Neuron (in vitro differentiated cells): ENCODE results near the gene PACSIN1.

Experiments
- H2AFZ ChIP-seq: one replicate; pipeline ENCODE4 v1.6.1; 2013; ENCODE audit warnings: low read depth, mild to moderate bottlenecking, inconsistent platforms, low read length, moderate library complexity
- H3K27me3 ChIP-seq: one replicate; pipeline ENCODE4 v1.6.1; 2013; ENCODE audit warnings: low read length; ENCODE audit not compliant: insufficient read depth
- H3K36me3 ChIP-seq: one replicate; pipeline ENCODE4 v1.6.1; 2013; ENCODE audit warnings: low read length; ENCODE audit not compliant: insufficient read depth
- H3K4me1 ChIP-seq: one replicate; pipeline ENCODE4 v1.6.1; 2013; ENCODE audit warnings: low read length; ENCODE audit not compliant: insufficient read depth
- H3K4me3 ChIP-seq: 2 replicates; pipeline ENCODE4 v1.5.1; 2013; ENCODE audit warnings: mild to moderate bottlenecking, low read length, moderate library complexity
- H3K9me3 ChIP-seq: one replicate; pipeline ENCODE4 v1.6.1; 2013; ENCODE audit warnings: low read length

Gene PACSIN1

GRCh38 chr6:34535199-34535598 lies 69.3 kb downstream of the PACSIN1 start:
- no peaks in the 10 kb centered on the region for H3K9me3 ChIP-seq
- H2AFZ ChIP-seq: no peak overlapping the region
- H3K4me3 ChIP-seq: no peak overlapping the region
- peaks cover 30% of the 10 kb centered on the region for H3K27me3 ChIP-seq
- H3K36me3 ChIP-seq: no peaks in the 10 kb centered on the region
- H3K4me1 ChIP-seq: no peaks in the 10 kb centered on the region

GRCh38 chr6:34535646-34536045 lies 69.8 kb downstream of the PACSIN1 start:
- Histone ChIP-seq H3K9me3 (no peaks in the 10 kb centered on the region), H3K4me3 (no peak overlapping the region), H2AFZ (no peak overlapping the region), H3K36me3 (no peaks in the 10 kb centered on the region), H3K4me1 (no peaks in the 10 kb centered on the region), H3K27me3 (peaks cover 30% of the 10 kb centered on the region)

- H2AFZ ChIP-seq: no peak overlapping the region
- no peaks in the 10 kb centered on the region for H3K4me1 ChIP-seq
- H3K9me3 ChIP-seq: no peaks in the 10 kb centered on the region
- H3K4me3 ChIP-seq: no peak overlapping the region
- peaks cover 30% of the 10 kb centered on the region for H3K27me3 ChIP-seq
- H3K36me3 ChIP-seq: no peaks in the 10 kb centered on the region
Observed at GRCh38 chr6:34536251-34536958, 70.5 kb downstream of the PACSIN1 start.

GRCh38 chr6:34536959-34537848 lies 71.3 kb downstream of the PACSIN1 start:
- no peaks in the 10 kb centered on the region for H3K4me1 ChIP-seq
- no peaks in the 10 kb centered on the region for H3K36me3 ChIP-seq
- H3K4me3 ChIP-seq: no peak overlapping the region
- no peaks in the 10 kb centered on the region for H3K9me3 ChIP-seq
- H2AFZ ChIP-seq: no peak overlapping the region
- H3K27me3 ChIP-seq: peaks cover 30% of the 10 kb centered on the region

- peaks cover 30% of the 10 kb centered on the region for H3K27me3 ChIP-seq
- no peaks in the 10 kb centered on the region for H3K9me3 ChIP-seq
- no peak overlapping the region for H2AFZ ChIP-seq
- no peak overlapping the region for H3K4me3 ChIP-seq
- no peaks in the 10 kb centered on the region for H3K36me3 ChIP-seq
- no peaks in the 10 kb centered on the region for H3K4me1 ChIP-seq
Observed at GRCh38 chr6:34537922-34538550, 72.2 kb downstream of the PACSIN1 start.

- H3K27me3 ChIP-seq: peaks cover 30% of the 10 kb centered on the region
- H3K36me3 ChIP-seq: no peaks in the 10 kb centered on the region
- H2AFZ ChIP-seq: no peak overlapping the region
- H3K4me3 ChIP-seq: no peak overlapping the region
- H3K4me1 ChIP-seq: no peaks in the 10 kb centered on the region
- H3K9me3 ChIP-seq: no peaks in the 10 kb centered on the region
Observed at GRCh38 chr6:34538581-34538980, 72.7 kb downstream of the PACSIN1 start.

- peaks cover 34% of the 10 kb centered on the region for H3K27me3 ChIP-seq
- no peaks in the 10 kb centered on the region for H3K9me3 ChIP-seq
- no peak overlapping the region for H3K4me3 ChIP-seq
- no peaks in the 10 kb centered on the region for H3K36me3 ChIP-seq
- no peaks in the 10 kb centered on the region for H3K4me1 ChIP-seq
- H2AFZ ChIP-seq: no peak overlapping the region
Observed at GRCh38 chr6:34539181-34539580, 73.3 kb downstream of the PACSIN1 start.

- no peaks in the 10 kb centered on the region for H3K36me3 ChIP-seq
- no peaks in the 10 kb centered on the region for H3K9me3 ChIP-seq
- peaks cover 28% of the 10 kb centered on the region for H3K27me3 ChIP-seq
- no peak overlapping the region for H3K4me3 ChIP-seq
- H3K4me1 ChIP-seq: no peaks in the 10 kb centered on the region
- H2AFZ ChIP-seq: no peak overlapping the region
Observed at GRCh38 chr6:34540222-34540621, 74.3 kb downstream of the PACSIN1 start.

GRCh38 chr6:34540841-34541240 lies 75.0 kb downstream of the PACSIN1 start:
- H2AFZ ChIP-seq: no peak overlapping the region
- H3K36me3 ChIP-seq: no peaks in the 10 kb centered on the region
- H3K9me3 ChIP-seq: no peaks in the 10 kb centered on the region
- no peak overlapping the region for H3K4me3 ChIP-seq
- H3K27me3 ChIP-seq: peaks cover 22% of the 10 kb centered on the region
- no peaks in the 10 kb centered on the region for H3K4me1 ChIP-seq

GRCh38 chr6:34543421-34543820 lies 77.5 kb downstream of the PACSIN1 start:
- H3K27me3 ChIP-seq: peaks cover 12% of the 10 kb centered on the region
- no peak overlapping the region for H3K4me3 ChIP-seq
- H3K4me1 ChIP-seq: no peaks in the 10 kb centered on the region
- H3K36me3 ChIP-seq: no peaks in the 10 kb centered on the region
- H3K9me3 ChIP-seq: no peaks in the 10 kb centered on the region
- H2AFZ ChIP-seq: no peak overlapping the region

- Histone ChIP-seq H3K4me3 (no peak overlapping the region), H3K27me3 (peaks cover 14% of the 10 kb centered on the region), H3K4me1 (no peaks in the 10 kb centered on the region), H2AFZ (no peak overlapping the region), H3K36me3 (no peaks in the 10 kb centered on the region), H3K9me3 (no peaks in the 10 kb centered on the region)
Observed at GRCh38 chr6:34544052-34544604, 78.3 kb downstream of the PACSIN1 start.

- Histone ChIP-seq H3K36me3 (no peaks in the 10 kb centered on the region), H3K4me3 (no peak overlapping the region), H3K27me3 (peaks cover 14% of the 10 kb centered on the region), H3K4me1 (no peaks in the 10 kb centered on the region), H3K9me3 (no peaks in the 10 kb centered on the region), H2AFZ (no peak overlapping the region)
Observed at GRCh38 chr6:34544776-34545471, 79.0 kb downstream of the PACSIN1 start.
